HT-29 (cell line): ENCODE data around the gene ATP2B2. TPM values are rescaled to one million over a fixed set of nuclear protein-coding genes. Genes with fewer than 3 reads are reported as not detected.
"Not testable (repeated sequence)": the region's sequence is repeated elsewhere in the genome, so short reads cannot be mapped to it uniquely, and the experiment has no call there.

Experiments
- DNase-seq: peaks from one replicate; pipeline ENCODE4 v3.0.0-alpha.2; 2015; ENCODE audit warnings: low spot score
- total RNA-seq: library from RNA; depleted of rRNA; stranded (reverse); fragments of >200 nt; shearing (Covaris generic); gene quantifications from 2 replicates; pipeline ENCODE4 v1.2.3, GENCODE V29; 2014

Gene ATP2B2
- total RNA-seq, 1 experiment from 2014 or later, result not detected

DNA sequence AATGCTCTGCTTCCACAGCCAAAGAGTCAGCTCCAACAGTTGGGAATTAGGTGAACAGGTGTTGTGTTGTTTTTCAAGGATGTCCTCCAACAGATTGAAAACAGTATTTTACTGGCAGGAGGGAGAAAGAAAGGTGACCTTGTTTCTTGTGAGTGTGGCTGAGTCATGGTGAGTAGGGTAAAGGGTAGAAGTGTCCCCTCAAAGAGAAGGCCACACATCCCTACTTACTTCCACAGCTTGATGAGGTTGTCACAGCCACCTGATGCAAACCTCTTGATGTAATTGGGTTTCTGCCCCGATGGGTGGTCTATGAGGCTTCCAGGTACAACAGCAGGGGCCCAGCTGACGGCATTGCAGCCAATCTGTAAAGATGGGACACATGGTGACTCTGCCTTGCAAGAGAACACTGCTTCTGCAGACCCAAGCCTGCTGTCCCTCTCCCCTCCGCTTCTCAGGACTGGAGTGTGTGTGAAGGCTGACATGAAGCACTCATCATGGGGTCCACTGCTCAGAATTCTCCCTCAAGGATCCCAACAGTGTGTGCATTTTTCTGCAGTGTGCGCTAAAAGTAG, 200.0 kb downstream of the ATP2B2 start:
- DNase-seq, result no peak

DNA sequence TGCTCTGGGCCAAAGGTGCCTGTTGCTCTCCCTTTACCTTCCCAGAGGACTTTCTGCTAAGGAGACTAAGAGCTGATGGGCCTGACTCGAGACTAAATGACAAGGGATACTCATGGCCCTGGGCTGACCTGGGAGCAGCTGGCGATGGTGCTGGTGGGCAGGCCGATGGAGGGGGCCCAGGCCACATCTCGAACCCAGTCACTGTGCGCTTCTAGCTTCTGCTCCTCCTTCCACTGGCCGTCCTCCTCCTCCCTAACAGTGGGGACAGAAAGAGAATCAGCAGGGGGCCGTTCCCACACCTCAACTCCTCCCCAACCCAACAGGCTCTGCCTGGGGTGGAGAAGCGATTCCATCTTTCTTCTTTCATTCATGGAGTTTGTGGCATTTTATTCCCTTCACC, 200.5 kb downstream of the ATP2B2 start:
- no peak for DNase-seq

DNA sequence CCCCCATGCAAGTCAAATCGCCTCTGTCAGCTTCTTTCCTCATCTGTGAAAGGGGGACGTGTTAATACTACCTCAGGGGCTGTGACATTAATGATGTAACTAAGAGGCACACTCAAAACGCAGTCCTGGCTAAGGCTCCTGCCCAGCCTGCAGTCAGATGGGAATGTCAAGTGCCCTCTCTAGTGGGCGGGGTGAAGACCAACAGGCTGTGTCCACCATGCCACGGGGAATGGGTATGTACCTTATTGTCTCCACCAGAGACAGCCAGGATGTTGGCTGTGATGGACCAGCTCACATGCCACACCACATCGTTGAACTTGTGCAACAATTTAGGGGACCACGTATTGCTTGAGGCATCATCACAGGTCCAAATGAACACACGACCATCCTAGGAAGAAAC, 201.6 kb downstream of the ATP2B2 start:
- DNase-seq, result no peak

- DNase-seq, result no peak
These were observed 202.3 kb downstream of the ATP2B2 start for GRCh38 chr3:10303105-10303504.

- DNase-seq, result no peak
These were observed 205.3 kb downstream of the ATP2B2 start for GRCh38 chr3:10300087-10300486.

DNA sequence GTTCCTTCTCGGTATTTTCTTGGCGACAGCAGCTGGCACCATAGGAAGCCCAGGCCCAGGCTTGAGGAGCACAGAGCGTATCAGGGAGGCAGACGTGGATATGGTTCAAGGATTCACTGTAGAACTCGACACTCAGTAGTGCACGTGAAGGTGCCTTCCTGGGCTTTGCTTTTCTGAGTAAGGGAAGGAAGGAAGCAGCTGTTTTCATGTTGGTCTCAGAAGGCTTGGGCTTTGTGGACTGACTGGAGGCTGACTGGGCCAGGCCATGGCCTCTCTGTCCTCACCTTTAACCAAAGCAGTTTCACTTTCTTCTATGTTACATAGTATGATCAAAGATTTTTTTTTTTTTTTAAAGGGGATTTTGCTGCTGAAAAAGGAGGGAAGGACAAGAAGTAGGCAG, 205.7 kb downstream of the ATP2B2 start:
- no peak for DNase-seq

DNA sequence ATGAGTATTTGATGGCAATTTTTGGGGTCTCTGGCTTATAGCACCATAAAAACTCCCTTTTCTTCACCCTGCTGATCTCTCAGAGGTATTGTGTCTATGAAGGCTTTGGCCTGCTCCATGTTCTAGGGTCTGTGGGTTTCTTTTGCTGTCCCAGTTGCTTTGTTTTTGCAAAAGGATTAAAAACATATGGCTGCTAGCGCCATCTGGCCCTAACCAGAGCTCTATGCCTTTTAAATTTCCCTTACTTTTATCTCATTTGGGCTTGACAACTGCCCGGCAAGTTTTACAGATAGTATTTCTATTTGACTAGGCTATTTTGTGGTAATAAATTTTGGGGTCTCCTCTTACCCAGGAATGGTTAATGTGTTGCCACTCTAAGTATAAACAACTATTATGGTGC, 206.2 kb downstream of the ATP2B2 start:
- no peak for DNase-seq

DNA sequence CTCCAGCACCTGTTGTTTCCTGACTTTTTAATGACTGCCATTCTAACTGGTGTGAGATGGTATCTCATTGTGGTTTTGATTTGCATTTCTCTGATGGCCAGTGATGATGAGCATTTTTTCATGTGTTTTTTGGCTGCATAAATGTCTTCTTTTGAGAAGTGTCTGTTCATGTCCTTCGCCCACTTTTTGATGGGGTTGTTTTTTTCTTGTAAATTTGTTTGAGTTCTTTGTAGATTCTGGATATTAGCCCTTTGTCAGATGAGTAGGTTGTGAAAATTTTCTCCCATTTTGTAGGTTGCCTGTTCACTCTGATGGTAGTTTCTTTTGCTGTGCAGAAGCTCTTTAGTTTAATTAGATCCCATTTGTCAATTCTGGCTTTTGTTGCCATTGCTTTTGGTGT, 207.3 kb downstream of the ATP2B2 start:
- not testable (repeated sequence) for DNase-seq

GRCh38 chr3:10294030-10294586, 211.3 kb downstream of the ATP2B2 start:
- no peak for DNase-seq

GRCh38 chr3:10292505-10293419, 212.6 kb downstream of the ATP2B2 start, which contains the start of gene GHRL:
Gene GHRL (minus strand): TSS chr3:10292947. CDS start chr3:10290180, 2,767 bp downstream.
- no peak for DNase-seq

DNA sequence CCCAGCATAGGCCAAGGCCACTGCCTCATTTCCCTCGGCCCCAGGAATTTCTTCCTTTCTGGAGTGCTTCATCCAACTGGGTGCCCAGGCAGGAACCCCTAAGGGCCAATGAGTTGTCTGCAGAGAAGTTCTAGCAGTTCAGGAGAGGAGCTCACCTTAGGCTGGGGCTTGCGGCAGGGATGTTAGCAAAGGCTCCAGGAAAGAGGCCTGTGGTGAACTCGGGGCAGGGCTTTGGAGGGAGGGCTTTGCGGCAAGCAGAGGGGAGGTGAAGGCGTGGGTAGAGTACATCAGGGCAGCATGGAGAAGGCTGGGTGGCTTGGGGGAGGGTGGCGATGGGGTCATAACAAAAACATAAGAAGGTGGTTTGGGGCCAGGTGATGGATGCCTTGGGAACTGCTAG, 213.7 kb downstream of the ATP2B2 start:
- no peak for DNase-seq

DNA sequence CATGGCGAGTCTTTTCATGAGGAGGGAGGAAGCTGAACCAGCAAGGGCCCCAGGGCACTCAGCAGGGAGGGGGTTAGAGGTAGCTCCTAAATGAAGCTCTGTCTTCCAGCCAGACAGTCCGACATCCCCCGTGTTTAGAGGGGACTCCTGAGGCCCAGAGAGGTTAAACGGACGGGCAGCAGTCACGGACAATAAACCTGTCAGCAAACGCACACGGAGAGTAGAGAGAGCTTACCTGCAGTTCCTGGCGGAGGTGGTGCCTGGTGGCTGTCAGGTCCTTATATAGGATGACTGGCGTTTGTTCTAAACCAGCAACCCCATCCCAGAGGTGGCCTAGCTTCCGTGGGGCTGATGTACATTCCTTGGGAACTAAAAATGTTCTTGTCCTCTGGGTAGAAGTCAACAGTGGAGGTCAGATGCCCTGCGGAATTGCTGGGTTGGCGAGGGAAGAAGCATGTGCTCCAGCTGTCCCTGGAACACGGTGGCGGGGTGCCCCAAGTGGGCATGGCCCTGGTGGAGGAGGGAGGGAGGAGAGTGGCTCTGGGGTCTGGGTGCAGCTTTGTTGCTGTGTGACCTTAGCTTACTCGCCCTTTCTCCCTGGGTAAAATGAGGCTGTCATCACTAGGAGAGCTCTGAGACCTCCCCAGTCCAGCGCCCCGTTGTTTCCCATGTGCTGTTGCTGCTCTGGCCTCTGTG, 214.8 kb downstream of the ATP2B2 start:
- DNase-seq, result no peak

DNA sequence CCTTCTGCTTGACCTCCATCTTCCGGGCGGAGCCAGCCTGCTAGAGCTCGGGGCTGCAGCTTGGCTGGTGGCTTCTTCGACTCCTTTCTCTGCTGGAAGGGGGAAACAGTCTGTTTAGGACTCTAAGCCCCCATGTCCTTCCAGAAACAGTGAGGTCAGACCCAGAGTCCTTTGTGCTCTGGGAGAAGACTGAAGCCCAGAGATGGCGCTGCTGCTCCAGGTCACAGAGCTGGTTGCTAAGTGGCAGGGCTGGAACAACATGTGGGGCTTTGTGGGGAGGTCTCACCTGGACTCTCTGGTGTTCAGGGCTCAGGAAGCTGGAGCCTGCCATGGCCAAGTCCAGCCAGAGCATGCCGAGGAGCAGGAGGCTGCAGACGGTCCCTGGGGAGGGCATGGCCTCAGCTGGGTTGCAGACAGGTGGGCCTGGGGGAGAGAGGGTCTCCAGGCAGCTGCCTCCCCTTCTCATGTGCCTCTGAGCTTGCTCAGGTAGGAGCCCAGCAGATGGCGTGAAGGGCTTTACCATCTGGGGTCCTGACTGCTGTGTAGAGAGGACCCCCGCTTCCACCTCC, 215.5 kb downstream of the ATP2B2 start:
- DNase-seq, result no peak

- DNase-seq, result no peak
These were observed 216.3 kb downstream of the ATP2B2 start for GRCh38 chr3:10289077-10289476.

DNA sequence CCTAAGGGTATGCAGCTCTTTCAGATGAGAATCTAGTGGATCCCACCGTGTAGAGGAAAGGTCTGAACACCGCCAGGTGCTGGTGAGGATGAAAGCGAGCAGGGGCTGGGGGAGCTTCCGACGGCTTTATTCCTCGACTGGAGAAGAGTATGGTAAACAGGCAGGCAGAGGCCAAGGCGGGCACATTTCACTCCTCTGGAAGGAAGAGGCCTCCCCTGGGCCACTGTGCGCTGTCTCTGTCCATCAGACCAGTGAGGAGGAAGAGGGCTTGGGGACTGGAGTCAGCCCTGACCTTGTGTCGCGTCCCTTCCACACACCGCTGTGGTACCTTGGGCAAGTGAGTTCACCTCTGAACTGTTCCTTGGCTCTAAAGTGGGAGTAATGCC, 216.8 kb downstream of the ATP2B2 start:
- DNase-seq, result no peak

DNA sequence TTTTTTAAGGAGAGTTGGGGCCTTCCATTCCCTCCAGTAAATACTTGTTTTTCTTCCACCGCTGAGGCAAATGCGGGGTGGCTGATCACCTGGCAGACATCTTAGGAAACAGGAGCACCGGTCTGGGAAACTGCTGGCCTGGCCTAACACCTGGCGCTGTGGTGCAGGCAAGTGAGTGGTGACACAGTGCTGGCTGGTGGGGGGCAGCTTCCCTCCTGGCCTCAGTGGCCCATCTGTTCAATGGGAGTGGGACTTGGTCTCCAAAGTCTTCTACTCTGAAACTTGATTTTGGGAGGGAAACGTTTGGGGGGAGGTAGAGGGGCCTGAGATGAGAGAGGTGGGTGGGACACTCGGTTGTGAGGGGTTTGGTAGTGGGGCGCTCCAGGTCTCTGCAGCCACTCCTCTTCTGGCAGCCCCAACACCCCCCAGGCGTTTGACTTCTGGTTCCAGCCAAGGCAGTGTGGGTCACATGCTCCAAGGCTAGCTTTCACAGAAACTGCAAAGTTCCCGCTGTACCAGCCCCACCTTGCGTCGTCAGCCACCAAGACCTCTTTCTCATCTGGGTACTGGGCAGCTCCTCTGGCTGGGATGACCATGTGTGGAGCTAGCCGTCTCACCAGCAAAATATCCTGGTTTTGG, 217.3 kb downstream of the ATP2B2 start:
- no peak for DNase-seq

DNA sequence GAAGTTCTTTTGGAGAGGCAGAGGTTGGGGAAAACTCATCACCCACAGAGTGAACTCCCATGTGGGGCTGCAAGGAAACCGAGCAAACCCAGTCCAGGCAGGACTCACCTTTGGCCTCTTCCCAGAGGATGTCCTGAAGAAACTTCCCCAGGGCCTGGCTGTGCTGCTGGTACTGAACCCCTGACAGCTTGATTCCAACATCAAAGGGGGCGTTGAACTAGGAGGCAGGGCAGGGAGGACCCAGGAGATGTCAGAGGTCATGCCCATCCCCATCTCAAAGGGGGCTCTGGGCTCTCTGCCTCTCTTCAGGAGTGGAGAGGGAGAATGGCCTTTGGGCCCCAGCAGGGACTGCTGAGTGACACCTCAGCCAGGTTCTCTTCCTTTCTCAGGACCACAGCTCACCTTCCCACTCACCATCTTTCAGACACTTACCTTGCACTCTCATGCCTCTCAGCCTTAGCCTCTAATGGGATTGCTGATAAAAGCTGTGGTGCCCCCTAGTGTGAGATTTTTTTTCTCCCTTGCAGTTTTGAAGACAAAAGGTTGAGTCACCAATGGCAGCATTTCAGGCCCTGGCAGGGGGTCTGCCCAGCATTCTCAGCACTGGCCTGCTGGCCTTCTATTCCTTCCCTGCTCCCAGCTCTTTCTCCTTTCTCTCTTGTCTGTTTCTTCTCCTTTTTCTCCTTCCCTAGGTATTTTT, 218.6 kb downstream of the ATP2B2 start:
- DNase-seq, result no peak

- no peak for DNase-seq
These were observed 219.3 kb downstream of the ATP2B2 start for GRCh38 chr3:10286133-10286524.

DNA sequence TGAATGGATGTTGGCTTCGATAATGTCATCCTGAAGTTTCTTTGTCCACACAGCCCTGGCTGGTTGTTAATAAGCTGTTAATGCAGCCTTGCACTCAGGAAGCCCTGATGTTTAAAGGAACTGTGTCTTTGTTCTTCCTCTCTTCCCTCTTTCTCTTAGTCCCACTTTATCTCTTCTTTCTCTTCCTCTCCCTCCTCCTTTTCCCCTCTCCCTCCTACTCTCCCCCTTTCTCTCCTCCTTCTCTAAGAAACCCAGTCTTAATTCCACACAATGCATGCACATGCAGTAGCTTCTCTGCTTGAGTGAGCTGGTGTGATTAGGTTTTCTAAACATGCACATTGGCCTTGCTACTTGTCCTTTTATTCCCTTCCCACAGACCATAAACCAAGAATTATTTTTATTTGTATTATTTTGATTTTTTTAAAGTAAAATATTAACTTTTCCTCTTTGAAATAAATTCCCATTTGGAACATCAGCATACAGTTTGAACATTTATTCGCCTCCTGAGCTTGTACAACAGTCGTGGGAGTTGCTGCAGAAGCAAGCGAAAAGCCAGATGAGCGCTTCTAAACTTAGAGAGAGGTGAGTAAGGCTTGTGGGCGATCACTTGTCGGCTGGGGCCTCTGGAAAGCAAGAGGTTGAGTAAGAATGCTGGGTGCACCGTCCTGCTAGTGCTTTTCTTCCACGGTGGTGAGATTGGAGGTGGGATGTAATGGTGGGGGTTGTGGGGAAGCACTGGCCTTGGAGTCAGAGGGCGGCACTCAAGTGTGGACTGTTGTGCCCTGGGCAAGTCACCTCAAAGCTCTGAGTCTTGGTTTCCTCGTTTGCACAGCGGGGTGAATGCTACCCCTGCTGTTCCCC, 219.9 kb downstream of the ATP2B2 start:
- DNase-seq, result no peak

GRCh38 chr3:10284496-10284895, 220.9 kb downstream of the ATP2B2 start:
- no peak for DNase-seq
